ENCODE results near the gene CYP1A1.

DNA sequence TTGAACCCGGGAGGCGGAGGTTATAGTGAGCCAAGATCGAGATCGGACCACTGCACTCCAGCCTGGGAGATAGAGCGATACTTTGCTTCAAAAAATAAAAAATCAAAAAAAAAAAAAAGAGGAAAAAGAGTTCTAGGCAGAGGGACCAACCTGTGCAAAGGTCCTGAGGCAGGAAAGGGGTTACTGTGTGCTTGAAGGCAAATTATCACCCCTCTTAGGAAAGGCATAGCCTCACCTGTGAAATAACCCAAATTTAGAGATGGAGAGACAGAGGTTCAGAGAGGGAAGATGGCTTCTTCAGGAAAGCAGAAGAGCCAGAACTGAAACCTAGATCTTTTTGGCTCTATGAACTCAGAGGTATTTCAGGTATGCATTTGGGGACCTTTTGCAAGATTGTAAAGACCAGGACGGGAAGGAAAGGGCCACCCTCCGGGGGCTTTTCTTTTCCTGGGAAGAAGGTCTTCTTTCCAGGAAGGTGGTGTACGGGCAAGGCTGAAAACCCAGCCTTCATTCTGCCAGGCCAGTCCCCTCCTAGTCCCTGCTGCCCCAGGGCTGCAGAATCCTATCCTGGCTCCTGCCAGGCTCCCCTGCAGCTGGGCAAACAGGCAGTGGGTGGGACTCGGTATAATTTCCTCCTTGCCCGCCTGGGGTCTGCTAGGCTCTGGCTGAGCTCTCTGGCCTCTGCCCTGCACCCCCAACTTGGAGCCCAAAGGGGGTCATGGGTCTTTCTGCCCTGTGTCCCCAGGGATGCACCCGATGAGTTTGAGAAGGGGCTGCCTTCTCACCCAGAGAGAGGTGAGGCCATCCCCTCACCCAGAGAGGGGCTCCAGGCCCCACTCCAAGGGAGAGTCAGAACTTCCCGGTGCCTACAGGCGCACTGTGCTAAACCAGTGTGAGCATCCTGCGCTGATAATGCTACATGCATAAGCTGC is 42.1 kb upstream of the CYP1A1 start:
- TF ChIP-seq, protein P1, sequence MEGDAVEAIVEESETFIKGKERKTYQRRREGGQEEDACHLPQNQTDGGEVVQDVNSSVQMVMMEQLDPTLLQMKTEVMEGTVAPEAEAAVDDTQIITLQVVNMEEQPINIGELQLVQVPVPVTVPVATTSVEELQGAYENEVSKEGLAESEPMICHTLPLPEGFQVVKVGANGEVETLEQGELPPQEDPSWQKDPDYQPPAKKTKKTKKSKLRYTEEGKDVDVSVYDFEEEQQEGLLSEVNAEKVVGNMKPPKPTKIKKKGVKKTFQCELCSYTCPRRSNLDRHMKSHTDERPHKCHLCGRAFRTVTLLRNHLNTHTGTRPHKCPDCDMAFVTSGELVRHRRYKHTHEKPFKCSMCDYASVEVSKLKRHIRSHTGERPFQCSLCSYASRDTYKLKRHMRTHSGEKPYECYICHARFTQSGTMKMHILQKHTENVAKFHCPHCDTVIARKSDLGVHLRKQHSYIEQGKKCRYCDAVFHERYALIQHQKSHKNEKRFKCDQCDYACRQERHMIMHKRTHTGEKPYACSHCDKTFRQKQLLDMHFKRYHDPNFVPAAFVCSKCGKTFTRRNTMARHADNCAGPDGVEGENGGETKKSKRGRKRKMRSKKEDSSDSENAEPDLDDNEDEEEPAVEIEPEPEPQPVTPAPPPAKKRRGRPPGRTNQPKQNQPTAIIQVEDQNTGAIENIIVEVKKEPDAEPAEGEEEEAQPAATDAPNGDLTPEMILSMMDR (IDR thresholded peaks at IDR 0.05) = no peak
- TF ChIP-seq POLR2A (IDR thresholded peaks at IDR 0.05) = no peak
- no peak for TF ChIP-seq POLR2AphosphoS5 (IDR thresholded peaks at IDR 0.05)

Data from breast epithelium (tissue), 3 donors.